ENCODE data around the gene C1QBP. TPM values are rescaled to one million over a fixed set of nuclear protein-coding genes. Genes with fewer than 3 reads are reported as not detected.

The C1QBP gene
- total and polyA plus RNA-seq, 4 experiments from 2014 or later, result 73.1 to 411 (median 163) TPM

DNA sequence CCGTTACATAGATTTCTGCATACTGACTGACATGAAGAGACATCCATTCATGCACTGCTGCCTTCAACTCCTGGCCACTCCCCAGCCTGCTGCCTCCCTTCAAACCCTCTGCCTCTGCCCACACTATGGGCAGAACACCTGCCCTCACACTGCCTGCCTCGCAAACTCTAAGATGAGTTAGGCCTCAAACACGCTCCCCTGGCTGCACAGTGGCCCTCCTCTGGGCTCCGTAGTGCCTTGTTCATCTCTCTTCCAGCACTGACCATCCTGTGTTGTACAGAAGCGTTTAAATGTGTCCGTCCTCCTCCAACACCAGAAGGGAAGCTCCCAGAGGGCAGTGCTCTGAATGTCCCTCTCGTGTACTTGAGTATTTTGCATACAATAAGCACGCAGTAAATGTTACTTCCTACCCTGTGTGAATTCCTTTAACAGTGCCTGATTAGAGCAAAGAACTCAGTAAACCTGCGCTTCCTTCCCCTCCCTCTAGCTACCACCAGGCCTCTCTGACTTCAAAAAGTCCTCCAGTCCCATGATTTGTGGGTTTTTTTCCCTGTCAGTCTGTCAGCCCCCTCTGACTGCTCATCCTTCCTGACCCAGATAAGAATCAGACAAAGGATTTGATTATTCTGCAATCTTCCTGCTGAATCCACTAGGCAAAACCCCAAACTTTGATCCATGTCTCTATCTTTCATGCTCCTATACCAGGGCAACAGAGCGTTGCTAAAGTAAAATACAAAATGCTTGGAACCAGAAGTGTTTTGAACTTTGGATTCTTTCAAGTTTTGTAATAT lies 26.0 kb upstream of the C1QBP start:
- H3K4me1 ChIP-seq (ENCODE audit: insufficient read depth, low read length), result peaks cover 18% of the 10 kb centered on the region
- H3K36me3 Mint-ChIP-seq, result peaks cover 8 to 26% of the 10 kb centered on the region in 2 donors
- peaks cover 32 to 46% (median 41%) of the 10 kb centered on the region in 4 donors for H3K4me1 Mint-ChIP-seq
- no peak overlapping the region for H3K4me3 ChIP-seq (ENCODE audit: low read length in 2 of 2)
- CTCF ChIA-PET (ENCODE audit: partially characterized antibody), result interaction anchor here (0.6 to 0.8 kb wide), 2 partner anchors 26 to 144 kb away, joined by 3 read pairs; no protein-coding TSS in a partner anchor
- no peak overlapping the region for H3K27ac ChIP-seq (ENCODE audit: low read depth, low read length)
- H3K27me3 ChIP-seq (ENCODE audit: insufficient read depth, low read length), result no peaks in the 10 kb centered on the region
- H3K27ac Mint-ChIP-seq, result peak overlapping the region in 2 of 7 donors; percentile 39 to 46
- H3K9me3 ChIP-seq (ENCODE audit: control insufficient read depth in 1 of 2, low read length in 2 of 2), result no peaks in the 10 kb centered on the region
- H3K27me3 Mint-ChIP-seq, result no peaks in the 10 kb centered on the region
- no peak for DNase-seq
- intact Hi-C loops (cut with micrococcal nuclease), result no loop called here
- POLR2A ChIA-PET (ENCODE audit: partially characterized antibody), result interaction anchor here (0.9 kb wide), 1 partner anchor 47 kb away, joined by 3 read pairs; no protein-coding TSS in a partner anchor
- H3K4me3 Mint-ChIP-seq, result no peak overlapping the region
- H3K9me3 Mint-ChIP-seq, result no peaks in the 10 kb centered on the region
- no peaks in the 10 kb centered on the region for H3K36me3 ChIP-seq (ENCODE audit: insufficient read depth, low read length)

DNA sequence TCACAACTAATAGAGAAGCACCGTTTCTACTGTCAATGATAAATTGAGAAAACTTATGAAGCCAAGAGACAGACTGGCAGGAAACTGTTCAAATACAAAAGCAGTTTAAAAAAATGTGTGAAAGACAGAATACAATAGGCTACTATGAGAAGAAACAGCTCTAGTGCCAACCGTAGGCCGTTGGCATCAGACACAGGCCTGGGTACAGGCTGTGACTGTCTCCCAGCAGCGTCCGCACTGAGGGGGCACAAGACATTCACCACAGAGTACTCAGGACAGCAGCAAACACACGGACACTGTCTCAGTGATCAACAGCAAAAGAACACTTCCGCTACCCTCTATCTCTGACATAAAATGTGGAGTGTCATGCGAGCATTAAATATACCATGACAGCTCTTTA lies 7.8 kb upstream of the C1QBP start:
- no peaks in the 10 kb centered on the region for H3K9me3 ChIP-seq (ENCODE audit: control insufficient read depth in 1 of 2, low read length in 2 of 2)
- H3K9me3 Mint-ChIP-seq, result no peaks in the 10 kb centered on the region
- H3K4me3 ChIP-seq (ENCODE audit: low read length in 2 of 2), result no peak overlapping the region
- intact Hi-C loops (cut with micrococcal nuclease), result no loop called here
- H3K4me1 ChIP-seq (ENCODE audit: insufficient read depth, low read length), result no peaks in the 10 kb centered on the region
- H3K36me3 ChIP-seq (ENCODE audit: insufficient read depth, low read length), result peaks cover 32% of the 10 kb centered on the region
- ChIA-PET CTCF (ENCODE audit: partially characterized antibody) (interaction anchor here (5.6 kb wide), 1 partner anchor 7 kb away, joined by 16 read pairs; the partner anchor contains the start of gene C1QBP), POLR2A (ENCODE audit: partially characterized antibody) (no interaction called here)
- H3K4me3 Mint-ChIP-seq, result no peak overlapping the region
- no peaks in the 10 kb centered on the region for H3K27me3 ChIP-seq (ENCODE audit: insufficient read depth, low read length)
- H3K27me3 Mint-ChIP-seq, result no peaks in the 10 kb centered on the region
- H3K36me3 Mint-ChIP-seq, result peaks cover 41 to 52% of the 10 kb centered on the region in 2 donors
- H3K27ac ChIP-seq (ENCODE audit: low read depth, low read length), result no peak overlapping the region
- H3K4me1 Mint-ChIP-seq, result no peaks in the 10 kb centered on the region
- no peak for DNase-seq
- H3K27ac Mint-ChIP-seq, result no peak overlapping the region

DNA sequence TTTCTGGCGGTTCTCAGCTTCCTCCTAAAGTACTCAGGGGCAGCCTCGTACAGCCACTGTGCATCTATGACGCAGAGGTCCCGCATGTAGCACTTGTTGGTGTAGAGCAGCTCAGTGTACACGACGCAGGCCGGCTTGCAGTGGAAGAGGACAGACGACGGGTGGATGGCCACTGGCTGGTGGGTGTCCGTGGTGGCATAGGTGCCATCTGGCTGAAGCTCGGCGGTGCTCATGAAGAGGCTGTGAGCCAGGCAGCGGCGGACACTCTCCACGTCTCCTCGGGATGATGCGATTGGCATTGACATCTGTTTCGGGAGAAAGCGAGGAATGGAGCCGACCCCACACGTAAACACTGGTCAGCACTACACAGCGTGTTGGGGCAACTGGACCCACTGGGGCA lies 5.3 kb upstream of the C1QBP start:
- POLR2A ChIA-PET (ENCODE audit: partially characterized antibody), result no interaction called here
- H3K27ac ChIP-seq (ENCODE audit: low read depth, low read length), result no peak overlapping the region
- H3K9me3 Mint-ChIP-seq, result no peaks in the 10 kb centered on the region
- no peak for DNase-seq
- CTCF ChIA-PET (ENCODE audit: partially characterized antibody), result no interaction called here
- H3K27ac Mint-ChIP-seq, result no peak overlapping the region
- peaks cover 21% of the 10 kb centered on the region for H3K36me3 ChIP-seq (ENCODE audit: insufficient read depth, low read length)
- no peaks in the 10 kb centered on the region for H3K27me3 ChIP-seq (ENCODE audit: insufficient read depth, low read length)
- H3K27me3 Mint-ChIP-seq, result no peaks in the 10 kb centered on the region
- H3K4me3 ChIP-seq (ENCODE audit: low read length in 2 of 2), result no peak overlapping the region
- H3K9me3 ChIP-seq (ENCODE audit: control insufficient read depth in 1 of 2, low read length in 2 of 2), result no peaks in the 10 kb centered on the region
- H3K4me1 Mint-ChIP-seq, result peaks cover 3 to 11% (median 6%) of the 10 kb centered on the region in 4 donors
- peaks cover 5% of the 10 kb centered on the region for H3K4me1 ChIP-seq (ENCODE audit: insufficient read depth, low read length)
- intact Hi-C loops (cut with micrococcal nuclease), result no loop called here
- no peak overlapping the region for H3K4me3 Mint-ChIP-seq
- H3K36me3 Mint-ChIP-seq, result peaks cover 25 to 39% of the 10 kb centered on the region in 2 donors

DNA sequence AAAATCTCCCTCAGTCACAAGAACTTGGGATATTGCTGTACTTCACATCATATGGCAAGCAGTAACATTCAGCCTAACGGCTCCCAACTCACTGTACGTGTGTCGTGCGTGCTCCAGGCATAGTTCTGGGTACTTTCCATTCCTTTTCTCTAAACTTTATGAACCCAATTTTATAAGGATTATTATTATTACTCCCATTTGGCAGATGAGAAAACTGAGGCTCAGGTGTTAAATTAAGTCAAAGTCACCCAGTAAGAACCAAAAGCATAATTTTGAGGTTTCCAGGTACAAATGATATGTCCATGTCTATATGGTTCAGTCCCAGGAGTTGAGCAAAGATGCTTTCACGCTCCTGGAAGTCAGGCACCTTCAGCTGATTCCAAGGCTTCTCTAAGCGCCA lies 4.8 kb upstream of the C1QBP start:
- no peak overlapping the region for H3K27ac ChIP-seq (ENCODE audit: low read depth, low read length)
- CTCF ChIA-PET (ENCODE audit: partially characterized antibody), result no interaction called here
- H3K9me3 Mint-ChIP-seq, result no peaks in the 10 kb centered on the region
- POLR2A ChIA-PET (ENCODE audit: partially characterized antibody), result no interaction called here
- H3K27me3 Mint-ChIP-seq, result no peaks in the 10 kb centered on the region
- no peak for DNase-seq
- no peak overlapping the region for H3K4me3 ChIP-seq (ENCODE audit: low read length in 2 of 2)
- H3K36me3 ChIP-seq (ENCODE audit: insufficient read depth, low read length), result peaks cover 21% of the 10 kb centered on the region
- H3K9me3 ChIP-seq (ENCODE audit: control insufficient read depth in 1 of 2, low read length in 2 of 2), result no peaks in the 10 kb centered on the region
- intact Hi-C loops (cut with micrococcal nuclease), result no loop called here
- H3K4me1 Mint-ChIP-seq, result peaks cover 4 to 13% (median 7%) of the 10 kb centered on the region in 4 donors
- no peak overlapping the region for H3K4me3 Mint-ChIP-seq
- H3K27ac Mint-ChIP-seq, result peak overlapping the region in 1 of 7 donors; percentile 17
- peaks cover 22 to 38% of the 10 kb centered on the region in 2 donors for H3K36me3 Mint-ChIP-seq
- peaks cover 7% of the 10 kb centered on the region for H3K4me1 ChIP-seq (ENCODE audit: insufficient read depth, low read length)
- H3K27me3 ChIP-seq (ENCODE audit: insufficient read depth, low read length), result no peaks in the 10 kb centered on the region

DNA sequence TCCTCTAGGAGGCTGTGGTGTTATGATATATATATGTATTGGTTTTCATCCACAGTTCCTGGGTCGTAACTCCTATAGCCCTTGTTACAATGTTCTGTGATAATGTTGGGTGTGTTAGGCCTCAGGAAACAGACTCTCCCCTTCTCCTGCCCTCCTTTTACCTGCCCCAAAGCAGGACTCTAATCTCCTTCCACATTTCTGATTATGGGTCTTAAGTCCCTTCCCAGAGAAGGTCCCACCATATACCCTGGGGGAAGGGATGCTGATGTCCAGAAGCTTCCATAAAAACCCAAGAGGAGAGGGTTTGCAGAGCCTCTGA lies 450 bp upstream of the C1QBP start:
- no peaks in the 10 kb centered on the region for H3K9me3 Mint-ChIP-seq
- DNase-seq, result no peak
- intact Hi-C loops (cut with micrococcal nuclease), result loop anchor here (1.0 kb wide), 6 partner anchors 20 to 983 kb away; partner anchors contain the start of genes DERL2, MIS12, NUP88 and ZNF594
- H3K36me3 ChIP-seq (ENCODE audit: insufficient read depth, low read length), result peaks cover 28% of the 10 kb centered on the region
- peak overlapping the region in 1 of 2 donors; percentile 68 for H3K4me3 ChIP-seq (ENCODE audit: low read length in 2 of 2)
- no peaks in the 10 kb centered on the region for H3K9me3 ChIP-seq (ENCODE audit: control insufficient read depth in 1 of 2, low read length in 2 of 2)
- peaks cover 28 to 52% of the 10 kb centered on the region in 2 donors for H3K36me3 Mint-ChIP-seq
- H3K27ac ChIP-seq (ENCODE audit: low read depth, low read length), result peak overlapping the region; percentile 80
- H3K4me1 Mint-ChIP-seq, result peaks cover 21 to 47% (median 30%) of the 10 kb centered on the region in 4 donors
- CTCF ChIA-PET (ENCODE audit: partially characterized antibody), result interaction anchor here (0.6 to 4.0 kb wide), 25 partner anchors 10 to 247 kb away, joined by 3 to 26 read pairs (median 4); partner anchors contain the start of genes DERL2, DHX33, MIS12 and NUP88
- H3K27ac Mint-ChIP-seq, result peak overlapping the region; percentile 91 to 98 (median 95)
- H3K4me3 Mint-ChIP-seq, result peak overlapping the region; percentile 83 to 94 (median 88)
- POLR2A ChIA-PET (ENCODE audit: partially characterized antibody), result interaction anchor here (0.9 to 4.9 kb wide), 8 partner anchors 17 to 248 kb away, joined by 3 to 56 read pairs (median 6); partner anchors contain the start of genes DERL2, DHX33, MIS12 and NUP88
- no peaks in the 10 kb centered on the region for H3K27me3 ChIP-seq (ENCODE audit: insufficient read depth, low read length)
- H3K27me3 Mint-ChIP-seq, result no peaks in the 10 kb centered on the region
- peaks cover 34% of the 10 kb centered on the region for H3K4me1 ChIP-seq (ENCODE audit: insufficient read depth, low read length)

DNA sequence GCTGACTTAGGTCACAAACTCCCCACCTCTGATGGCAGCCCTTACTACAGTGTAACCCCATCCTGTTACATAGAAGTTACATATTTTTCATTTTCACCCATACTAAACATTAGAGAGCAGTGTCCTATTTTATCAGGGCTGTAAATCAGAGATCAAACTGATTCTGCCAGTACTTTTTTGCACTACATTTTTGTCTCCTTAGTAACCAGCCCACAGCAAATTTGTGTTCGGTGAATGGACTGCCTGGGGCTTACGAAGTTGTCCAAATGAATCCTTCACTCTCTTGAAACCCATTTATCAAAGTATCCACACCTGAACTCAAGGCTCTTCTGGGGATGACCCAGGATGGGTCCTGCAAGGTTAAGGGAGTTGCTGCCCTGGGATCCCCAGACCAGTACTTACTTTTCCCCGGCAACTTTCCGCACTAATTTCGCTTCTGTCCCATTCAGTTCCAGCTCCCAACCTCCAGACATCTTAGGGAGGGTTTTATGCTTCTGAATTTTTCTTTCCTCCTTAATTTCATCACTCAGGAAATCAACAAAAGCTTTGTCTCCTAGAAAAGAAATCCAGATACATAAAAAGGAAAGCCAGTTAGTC lies 1.1 kb downstream of the C1QBP start:
- no peaks in the 10 kb centered on the region for H3K9me3 Mint-ChIP-seq
- peaks cover 21 to 47% (median 30%) of the 10 kb centered on the region in 4 donors for H3K4me1 Mint-ChIP-seq
- H3K4me3 Mint-ChIP-seq, result peak overlapping the region; percentile 83 to 94 (median 86)
- Histone ChIP-seq H3K4me1 (ENCODE audit: insufficient read depth, low read length) (peaks cover 34% of the 10 kb centered on the region), H3K27ac (ENCODE audit: low read depth, low read length) (peak overlapping the region; percentile 80), H3K36me3 (ENCODE audit: insufficient read depth, low read length) (peaks cover 30% of the 10 kb centered on the region), H3K9me3 (ENCODE audit: control insufficient read depth in 1 of 2, low read length in 2 of 2) (no peaks in the 10 kb centered on the region), H3K27me3 (ENCODE audit: insufficient read depth, low read length) (no peaks in the 10 kb centered on the region), H3K4me3 (ENCODE audit: low read length in 2 of 2) (peak overlapping the region; percentile 8 to 68)
- ChIA-PET CTCF (ENCODE audit: partially characterized antibody) (interaction anchor here (0.5 to 4.0 kb wide), 4 partner anchors 9 to 376 kb away, joined by 3 to 26 read pairs (median 15); no protein-coding TSS in a partner anchor), POLR2A (ENCODE audit: partially characterized antibody) (interaction anchor here (1.1 to 4.9 kb wide), 3 partner anchors 10 to 31 kb away, joined by 3 to 56 read pairs (median 5); partner anchors contain the start of genes DHX33, NUP88 and RPAIN)
- intact Hi-C loops (cut with micrococcal nuclease), result no loop called here
- H3K27ac Mint-ChIP-seq, result peak overlapping the region; percentile 77 to 92 (median 89)
- H3K36me3 Mint-ChIP-seq, result peaks cover 31 to 53% of the 10 kb centered on the region in 2 donors
- no peaks in the 10 kb centered on the region for H3K27me3 Mint-ChIP-seq
- peak in 1 of 5 donors; percentile 50 for DNase-seq

Measured in CD4-positive, alpha-beta memory T cell (primary cell).